ENCODE results near the gene HCRTR1. TPM values are rescaled to one million over a fixed set of nuclear protein-coding genes. Genes with fewer than 3 reads are reported as not detected.

The HCRTR1 gene
- total RNA-seq, 1 experiment from 2014 or later, result not detected

- H3K27ac ChIP-seq (ENCODE audit: low read length), result no peak overlapping the region
- POLR2A ChIA-PET (ENCODE audit: unreplicated experiment), result no interaction called here
Observed at GRCh38 chr1:31665234-31665878, 47.9 kb downstream of the HCRTR1 start.

DNA sequence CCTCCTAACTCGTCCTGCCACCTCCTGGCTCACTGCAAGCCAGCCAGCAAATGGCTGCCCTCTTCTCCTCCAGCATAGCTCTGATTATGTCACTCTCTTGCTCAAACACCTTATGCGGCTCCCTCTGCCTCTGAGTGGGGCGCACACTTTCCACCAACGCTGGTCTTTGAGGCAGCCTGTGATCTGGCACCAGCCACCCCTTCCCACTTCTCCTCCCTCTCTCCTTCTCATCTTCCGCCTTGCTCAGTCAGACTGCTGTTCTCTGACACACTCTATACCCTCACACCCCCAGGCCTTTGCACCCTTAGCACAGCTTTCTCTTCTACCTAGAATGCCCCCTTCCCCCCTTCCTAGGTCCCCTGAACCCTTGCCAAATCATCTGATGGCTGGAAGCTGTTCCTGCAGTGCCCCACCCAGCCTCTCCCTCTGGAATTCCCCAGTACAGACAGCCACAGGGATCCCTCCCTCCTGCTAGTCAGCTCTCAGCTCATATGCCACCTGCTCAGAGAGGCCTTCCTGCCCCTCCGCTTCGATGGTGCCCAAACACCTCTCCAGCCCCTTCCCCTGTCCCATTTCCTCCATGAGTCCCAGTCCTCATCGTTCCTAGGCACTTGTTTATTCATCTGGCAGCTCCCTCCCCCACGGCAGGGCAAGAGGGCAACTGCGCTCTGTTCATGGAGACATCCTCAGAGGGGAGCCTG, 48.9 kb downstream of the HCRTR1 start:
- ChIA-PET CTCF (interaction anchor here (0.9 to 1.6 kb wide), 5 partner anchors 35 to 123 kb away, joined by 3 to 6 read pairs (median 3); no protein-coding TSS in a partner anchor), POLR2A (ENCODE audit: unreplicated experiment) (no interaction called here)
- Histone ChIP-seq H3K4me2 (ENCODE audit: low read length) (no peak overlapping the region), H3K27me3 (ENCODE audit: low read length) (no peaks in the 10 kb centered on the region), H3K79me2 (ENCODE audit: low read length) (no peaks in the 10 kb centered on the region), H3K9me3 (ENCODE audit: low read length) (no peaks in the 10 kb centered on the region), H3F3A (ENCODE audit: low read length, unreplicated experiment) (no peaks in the 10 kb centered on the region), H3K36me3 (ENCODE audit: low read depth, low read length) (no peaks in the 10 kb centered on the region), H2AFZ (ENCODE audit: low read length) (peak overlapping the region; percentile 50; the same call in 1 of the 2 replicates), H3K9ac (ENCODE audit: low read length) (peak overlapping the region; percentile 23; the same call in 1 of the 2 replicates), H4K20me1 (ENCODE audit: low read length) (no peaks in the 10 kb centered on the region), H3K27ac (ENCODE audit: low read length) (peak overlapping the region; percentile 50), H3K9me2 (replicated peaks; ENCODE audit: low read length) (no peaks in the 10 kb centered on the region), H3K4me1 (ENCODE audit: insufficient read depth, low read length) (peaks cover 28% of the 10 kb centered on the region), H3K4me3 (ENCODE audit: low read length) (no peak overlapping the region)
- intact Hi-C loops (cut with micrococcal nuclease), result no loop called here
- DNase-seq (peak; percentile 66), ATAC-seq (peak; percentile 71)
- no TSS peak for BruUV-seq (replicated peaks)
- no peak for TF ChIP-seq CTCF (conservative IDR thresholded peaks at IDR 0.05; ENCODE audit: low read depth, low read length)

More at GRCh38 chr1:31665234-31665878, 47.9 kb downstream of the HCRTR1 start:
- Histone ChIP-seq H3K79me2 (ENCODE audit: low read length) (no peaks in the 10 kb centered on the region), H3K4me2 (ENCODE audit: low read length) (no peak overlapping the region), H3K9ac (ENCODE audit: low read length) (no peak overlapping the region), H3K4me1 (ENCODE audit: insufficient read depth, low read length) (peaks cover 25% of the 10 kb centered on the region), H3K27me3 (ENCODE audit: low read length) (no peaks in the 10 kb centered on the region), H3K4me3 (ENCODE audit: low read length) (no peak overlapping the region), H3K9me3 (ENCODE audit: low read length) (no peaks in the 10 kb centered on the region), H3K36me3 (ENCODE audit: low read depth, low read length) (no peaks in the 10 kb centered on the region), H2AFZ (ENCODE audit: low read length) (no peak overlapping the region), H3K9me2 (replicated peaks; ENCODE audit: low read length) (no peaks in the 10 kb centered on the region), H3F3A (ENCODE audit: low read length, unreplicated experiment) (no peaks in the 10 kb centered on the region), H4K20me1 (ENCODE audit: low read length) (no peaks in the 10 kb centered on the region)
- DNase-seq (no peak), ATAC-seq (no peak)
- CTCF ChIA-PET, result interaction anchor here (1.5 kb wide), 1 partner anchor 80 kb away, joined by 5 read pairs; no protein-coding TSS in a partner anchor
- no peak for TF ChIP-seq EZH2phosphoT487 (IDR thresholded peaks at IDR 0.05; ENCODE audit: borderline replicate concordance, low read length)
- TF ChIP-seq CTCF (conservative IDR thresholded peaks at IDR 0.05; ENCODE audit: low read depth, low read length), result no peak
- TF ChIP-seq EZH2 (IDR thresholded peaks at IDR 0.05; ENCODE audit: low read length, unreplicated experiment), result no peak
- no TSS peak for BruUV-seq (replicated peaks)
- intact Hi-C loops (cut with micrococcal nuclease), result no loop called here
